CD4-positive, alpha-beta T cell treated with Interleukin-2 at 100 ng/mL for 4 hours (primary cell): ENCODE measurements around the gene APC2.

Source experiments
- DNase-seq: peaks from one replicate; pipeline ENCODE4 v3.0.0-alpha.2; 2020; ENCODE audit warnings: low spot score

APC2 gene, protein sequence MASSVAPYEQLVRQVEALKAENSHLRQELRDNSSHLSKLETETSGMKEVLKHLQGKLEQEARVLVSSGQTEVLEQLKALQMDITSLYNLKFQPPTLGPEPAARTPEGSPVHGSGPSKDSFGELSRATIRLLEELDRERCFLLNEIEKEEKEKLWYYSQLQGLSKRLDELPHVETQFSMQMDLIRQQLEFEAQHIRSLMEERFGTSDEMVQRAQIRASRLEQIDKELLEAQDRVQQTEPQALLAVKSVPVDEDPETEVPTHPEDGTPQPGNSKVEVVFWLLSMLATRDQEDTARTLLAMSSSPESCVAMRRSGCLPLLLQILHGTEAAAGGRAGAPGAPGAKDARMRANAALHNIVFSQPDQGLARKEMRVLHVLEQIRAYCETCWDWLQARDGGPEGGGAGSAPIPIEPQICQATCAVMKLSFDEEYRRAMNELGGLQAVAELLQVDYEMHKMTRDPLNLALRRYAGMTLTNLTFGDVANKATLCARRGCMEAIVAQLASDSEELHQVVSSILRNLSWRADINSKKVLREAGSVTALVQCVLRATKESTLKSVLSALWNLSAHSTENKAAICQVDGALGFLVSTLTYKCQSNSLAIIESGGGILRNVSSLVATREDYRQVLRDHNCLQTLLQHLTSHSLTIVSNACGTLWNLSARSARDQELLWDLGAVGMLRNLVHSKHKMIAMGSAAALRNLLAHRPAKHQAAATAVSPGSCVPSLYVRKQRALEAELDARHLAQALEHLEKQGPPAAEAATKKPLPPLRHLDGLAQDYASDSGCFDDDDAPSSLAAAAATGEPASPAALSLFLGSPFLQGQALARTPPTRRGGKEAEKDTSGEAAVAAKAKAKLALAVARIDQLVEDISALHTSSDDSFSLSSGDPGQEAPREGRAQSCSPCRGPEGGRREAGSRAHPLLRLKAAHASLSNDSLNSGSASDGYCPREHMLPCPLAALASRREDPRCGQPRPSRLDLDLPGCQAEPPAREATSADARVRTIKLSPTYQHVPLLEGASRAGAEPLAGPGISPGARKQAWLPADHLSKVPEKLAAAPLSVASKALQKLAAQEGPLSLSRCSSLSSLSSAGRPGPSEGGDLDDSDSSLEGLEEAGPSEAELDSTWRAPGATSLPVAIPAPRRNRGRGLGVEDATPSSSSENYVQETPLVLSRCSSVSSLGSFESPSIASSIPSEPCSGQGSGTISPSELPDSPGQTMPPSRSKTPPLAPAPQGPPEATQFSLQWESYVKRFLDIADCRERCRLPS (N-terminal part only)

DNA sequence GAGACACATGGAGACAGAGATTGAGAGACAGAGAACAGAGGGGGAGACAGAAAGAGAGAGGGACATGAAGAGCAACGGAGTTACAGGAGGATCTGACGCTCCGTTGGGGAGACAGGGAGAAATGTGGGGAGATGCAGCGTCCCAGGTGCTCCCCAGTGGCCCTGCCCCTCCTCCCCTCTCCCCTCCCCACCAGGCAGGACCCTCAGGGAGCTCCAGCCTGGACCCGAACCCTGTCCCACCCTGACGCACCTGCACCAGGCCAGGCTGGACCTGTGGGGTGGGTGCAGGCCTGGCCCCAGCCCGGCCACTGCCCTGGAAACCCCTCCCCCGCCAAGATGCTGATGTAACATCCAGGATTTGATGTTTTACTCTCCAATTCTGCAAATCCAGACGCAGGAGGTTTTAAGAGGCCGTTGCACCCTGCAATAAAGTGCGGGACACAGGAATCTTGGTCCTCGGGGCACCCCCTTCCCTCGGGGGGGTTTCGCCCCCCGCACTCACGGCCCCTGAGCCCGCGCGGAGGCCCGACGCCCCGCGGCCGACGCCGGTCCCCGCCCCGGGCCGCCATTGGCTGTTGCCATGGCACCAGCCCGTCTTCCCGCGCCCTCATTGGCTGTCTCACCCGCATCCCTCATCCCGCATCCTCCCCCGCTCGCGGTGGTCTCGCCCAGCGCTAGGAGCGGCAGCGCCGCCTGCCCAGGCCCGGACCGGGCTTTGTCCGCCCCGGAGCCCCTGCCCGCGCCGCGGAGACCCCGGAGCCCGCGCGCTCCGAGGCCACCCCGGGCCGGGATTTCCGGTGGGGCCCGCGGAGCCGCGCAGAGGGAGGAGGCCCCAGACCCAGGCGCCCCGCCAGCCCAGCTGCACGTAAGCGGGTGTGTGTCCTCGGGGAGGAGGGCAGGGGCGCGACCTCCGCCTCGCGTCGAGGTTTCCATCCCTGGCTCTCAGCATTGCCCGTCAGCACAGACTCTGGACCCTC, at the start of gene APC2:
Gene APC2 (plus strand): TSS at position 655 of the 976 bp plus-strand sequence. CDS start 2,881 bp downstream, outside the sequence.
- no peak for DNase-seq

- DNase-seq: no peak
Measured at GRCh38 chr19:1400281-1401137, 49.4 kb upstream of the APC2 start.

GRCh38 chr19:1401138-1401888, 48.6 kb upstream of the APC2 start, which contains the start of gene GAMT:
TSS of gene GAMT (minus strand) at chr19:1401542. CDS start at chr19:1401476, 66 bp downstream.
- DNase-seq: peak; percentile 45

DNA sequence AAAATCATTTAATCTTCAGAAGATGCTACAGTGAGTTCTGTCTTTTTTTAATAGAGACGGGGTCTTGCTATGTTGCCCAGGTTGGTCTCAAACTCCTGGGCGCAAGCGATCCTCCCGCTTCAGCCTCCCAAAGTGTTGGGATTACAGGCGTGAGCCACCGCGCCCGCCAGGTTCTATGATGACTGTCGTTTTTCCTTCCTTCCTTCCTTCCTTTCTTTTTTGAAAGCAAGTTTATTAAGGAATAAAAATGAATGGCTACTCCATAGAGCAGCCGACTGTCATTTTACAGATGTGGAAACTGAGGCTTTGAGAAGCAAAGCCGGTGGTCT, 48.1 kb upstream of the APC2 start:
- no peak for DNase-seq

DNA sequence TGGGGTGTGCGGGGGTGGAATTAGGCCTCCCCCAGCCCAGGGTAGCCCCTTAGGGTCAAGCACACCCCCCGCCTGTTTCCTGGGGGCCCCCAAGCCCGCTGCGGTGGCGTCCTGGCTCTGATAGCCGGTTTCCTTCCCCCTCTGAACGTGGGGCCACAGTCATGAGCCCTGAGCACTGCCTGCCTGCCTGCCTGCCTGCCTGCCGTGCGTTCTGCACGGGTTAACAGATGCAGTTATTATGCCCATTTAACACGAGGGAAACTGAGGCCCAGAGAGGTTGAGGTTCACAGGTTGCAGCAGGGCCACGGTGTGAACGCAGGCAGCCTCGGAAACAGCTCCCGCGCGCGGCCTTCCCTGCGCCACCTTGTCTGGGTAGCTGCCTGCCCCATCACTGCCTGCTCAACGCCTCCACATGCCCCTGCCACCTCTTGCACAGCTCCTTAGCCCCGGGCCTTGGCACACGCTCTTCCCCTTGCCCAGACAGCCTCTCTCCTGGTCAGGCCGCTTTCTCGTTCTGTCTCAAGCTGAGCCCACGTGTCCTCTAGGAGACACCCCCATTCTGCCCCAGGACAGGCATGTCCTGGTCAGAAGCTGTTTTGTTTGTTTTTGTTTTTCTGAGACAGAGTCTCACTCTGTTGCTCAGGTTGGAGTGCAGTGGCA, 47.4 kb upstream of the APC2 start:
- DNase-seq: no peak

DNA sequence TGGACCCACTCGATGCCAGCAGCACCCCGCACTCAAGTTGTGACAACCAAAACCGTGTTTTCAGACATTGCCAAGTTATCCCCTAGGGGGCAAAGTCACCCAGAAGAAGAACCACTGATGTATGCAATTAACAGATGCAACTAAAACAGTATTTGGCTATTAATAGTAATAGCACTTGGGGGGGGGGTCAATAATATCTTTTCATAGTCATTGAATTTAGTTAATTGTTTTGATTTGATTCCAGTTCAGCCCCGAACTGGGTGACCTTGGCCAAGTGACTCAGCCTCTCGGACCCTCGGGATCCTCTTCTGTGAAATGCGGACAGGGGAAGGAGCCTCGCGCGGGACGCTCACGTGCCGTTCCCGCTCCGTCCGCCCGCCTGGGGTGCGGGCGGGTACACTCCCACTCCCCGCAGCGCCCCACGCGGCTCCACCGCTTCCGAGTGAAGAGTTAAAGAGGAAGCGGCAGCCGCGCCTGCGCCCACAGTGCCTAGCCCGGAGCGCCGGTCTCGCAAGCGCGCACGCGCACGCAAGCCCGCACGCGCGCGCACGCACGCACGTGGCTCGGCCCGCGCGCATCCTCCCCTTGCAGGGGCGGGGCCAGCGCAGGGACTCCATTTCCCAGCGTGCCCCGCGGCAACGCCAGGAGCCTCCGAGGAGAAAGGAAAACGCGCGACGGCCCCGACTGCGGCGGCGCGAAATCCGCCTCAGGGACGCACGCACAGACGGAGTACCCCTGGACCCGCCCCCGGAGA, 43.0 kb upstream of the APC2 start:
- DNase-seq: peak; percentile 99

DNA sequence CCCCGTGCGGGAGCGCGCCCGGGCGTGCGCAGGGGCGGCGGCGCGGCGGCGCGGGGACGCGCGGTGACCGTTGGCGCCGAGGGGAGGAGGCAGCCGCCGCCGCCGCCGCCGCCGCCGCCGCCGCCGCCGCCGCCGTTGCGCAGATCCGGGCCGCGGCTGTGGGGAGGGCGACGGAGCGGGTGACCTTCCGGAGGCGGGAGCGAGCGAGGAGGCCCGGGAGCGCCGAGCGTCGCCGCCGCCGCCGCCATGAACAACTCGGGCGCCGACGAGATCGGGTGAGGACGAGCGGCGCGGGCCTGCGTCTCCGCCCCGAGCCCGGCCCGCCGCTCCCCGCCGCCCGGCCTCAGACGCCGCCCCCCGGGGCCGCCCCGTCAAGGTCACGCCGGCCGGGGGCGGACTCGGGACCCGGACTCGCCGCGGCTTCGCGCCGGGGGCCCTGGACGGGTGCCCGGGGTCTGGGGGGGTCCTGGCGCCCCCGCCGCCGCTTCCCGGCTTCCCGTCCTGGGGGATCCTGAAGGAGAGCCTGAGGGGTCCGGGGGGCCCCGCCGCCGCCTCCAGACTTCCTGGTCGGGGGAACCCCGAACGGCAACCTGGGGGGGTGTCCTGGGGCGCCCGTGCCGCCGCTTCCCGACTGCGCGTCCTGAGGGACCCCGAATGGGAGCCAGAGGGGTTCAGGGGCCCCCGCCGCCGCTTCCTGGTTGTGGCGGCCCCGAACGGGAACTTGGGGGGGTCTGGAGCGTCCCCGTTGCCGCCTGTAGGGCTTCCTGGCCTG, 42.2 kb upstream of the APC2 start, which contains the start of gene DAZAP1:
Gene DAZAP1 (plus strand): TSS at position 59 of the 772 bp plus-strand sequence. CDS start 188 bp downstream, at position 247.
- no peak for DNase-seq

GRCh38 chr19:1408300-1409203, 41.4 kb upstream of the APC2 start:
- DNase-seq: peak; percentile 66

- DNase-seq: no peak
Measured at GRCh38 chr19:1409204-1410005, 40.5 kb upstream of the APC2 start.

DNA sequence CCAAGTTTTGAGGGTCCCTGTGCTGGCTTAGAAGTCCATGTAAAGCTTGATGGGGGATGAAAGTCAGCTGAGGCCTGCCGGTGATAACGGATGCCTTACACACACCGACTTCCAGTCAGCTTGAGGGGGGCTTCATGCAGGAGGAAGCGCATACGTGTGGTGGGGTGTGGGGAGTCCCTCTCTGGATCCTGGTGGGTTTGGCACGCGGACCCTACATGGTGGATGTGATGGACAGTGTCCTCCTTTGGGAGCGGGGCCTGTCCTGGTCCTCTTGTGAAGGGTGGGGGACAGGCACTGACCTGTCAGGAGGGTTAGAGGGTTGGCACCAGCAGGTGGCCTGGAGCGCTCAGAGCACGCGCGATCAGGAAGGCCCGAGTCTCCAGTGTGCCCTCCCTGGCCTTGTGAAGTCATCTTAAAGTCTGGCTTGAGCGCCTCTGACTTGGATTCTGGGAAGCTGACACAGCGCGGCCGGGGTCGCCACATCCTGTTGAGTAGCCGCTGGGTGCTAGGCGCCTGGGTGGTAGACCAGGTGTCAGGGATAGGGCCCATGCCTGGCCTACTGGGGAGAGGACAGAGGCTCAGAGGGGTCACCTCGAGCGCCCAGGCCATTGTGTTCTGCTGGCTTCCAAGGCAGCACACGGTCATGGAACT, 39.7 kb upstream of the APC2 start:
- no peak for DNase-seq

DNA sequence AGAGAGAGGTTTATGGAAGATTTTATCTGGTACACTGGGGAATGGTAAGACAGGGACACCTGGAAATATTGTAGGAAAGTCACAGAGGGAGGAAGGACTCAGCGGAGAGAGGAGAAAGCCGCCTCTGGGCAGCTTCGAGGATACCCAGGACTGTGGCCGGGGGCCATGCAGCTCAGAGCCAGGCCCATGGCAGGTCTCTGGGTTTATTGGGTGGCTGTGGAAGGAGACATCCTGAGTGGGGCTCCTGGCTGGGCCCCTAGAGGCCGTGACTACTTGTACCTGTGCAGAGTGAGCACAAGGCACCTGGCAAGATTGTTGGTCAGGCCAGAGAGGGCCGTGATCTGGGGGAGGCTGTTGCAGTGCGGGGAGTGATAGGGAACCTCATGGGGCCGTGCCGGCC, 39.1 kb upstream of the APC2 start:
- DNase-seq: no peak

- peak; percentile 22 for DNase-seq
Measured at GRCh38 chr19:1411255-1412191, 38.4 kb upstream of the APC2 start.

DNA sequence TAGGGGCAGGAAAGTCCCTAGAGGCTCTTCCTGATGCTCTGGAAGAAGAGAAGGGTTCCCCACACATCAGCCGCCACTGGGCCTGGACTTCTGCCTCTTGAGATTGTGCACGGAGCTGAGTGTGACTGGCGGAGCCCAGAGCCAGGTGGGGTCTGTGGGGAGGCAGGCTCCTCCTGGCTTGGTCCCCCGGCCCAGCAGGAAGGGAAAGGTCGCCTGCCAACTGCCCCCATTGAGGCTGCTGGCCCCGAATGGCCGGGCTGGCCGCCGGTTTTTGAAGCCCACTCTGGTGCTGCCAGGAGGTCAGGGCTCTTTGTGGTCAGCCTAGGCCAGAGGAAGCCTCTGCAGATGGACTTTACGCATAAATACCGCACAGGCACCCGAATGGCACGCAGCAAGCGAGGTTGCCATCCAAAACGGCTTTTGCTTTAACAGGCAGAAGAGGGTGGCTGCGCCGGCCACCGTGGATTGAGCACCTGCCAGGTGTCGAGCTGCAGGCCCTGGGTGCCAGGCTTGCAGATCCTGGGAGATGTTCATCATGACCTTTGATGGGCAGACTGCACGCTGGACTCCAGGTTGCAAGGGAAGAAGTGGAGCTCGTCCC, 37.5 kb upstream of the APC2 start:
- no peak for DNase-seq
